Calu3 (cell line): ENCODE measurements around the gene PTPRE. TPM values are rescaled to one million over a fixed set of nuclear protein-coding genes. Genes with fewer than 3 reads are reported as not detected.
A peak's percentile ranks its signal among the peaks of the same experiment; 100 is the strongest.

Source experiments
- BruUV-seq: library from RNA; stranded (reverse); fragments of 400-500 nt; replicated peaks from 2 replicates; lab custom pipeline; 2021; lab: Mats Ljungman, UMichigan
- CTCF ChIA-PET: fragments of 300-600 bp; sonication (Branson Sonifier 250); formaldehyde crosslinking; loops from one replicate; lab custom pipeline; 2022; ENCODE audit warnings: antibody characterized with exemption; lab: Charles Lee
- DNase-seq: peaks from one replicate; pipeline ENCODE4 v3.0.0; 2022
- H3K27ac Mint-ChIP-seq: one replicate; pipeline ENCODE4 v1.8.0; 2022; ENCODE audit warnings: mixed read lengths; ENCODE audit not compliant: unreplicated experiment
- H3K27me3 Mint-ChIP-seq: one replicate; pipeline ENCODE4 v1.8.0; 2022; ENCODE audit warnings: mixed read lengths; ENCODE audit not compliant: unreplicated experiment
- H3K36me3 Mint-ChIP-seq: one replicate; pipeline ENCODE4 v1.8.0; 2022; ENCODE audit warnings: mild to moderate bottlenecking, moderate library complexity, mixed read lengths; ENCODE audit not compliant: insufficient read depth, unreplicated experiment
- H3K4me1 Mint-ChIP-seq: one replicate; pipeline ENCODE4 v1.8.0; 2022; ENCODE audit warnings: mild to moderate bottlenecking, low read depth, mixed read lengths; ENCODE audit not compliant: unreplicated experiment
- H3K4me3 Mint-ChIP-seq: one replicate; pipeline ENCODE4 v1.8.0; 2022; ENCODE audit warnings: mild to moderate bottlenecking, low read depth, moderate library complexity, mixed read lengths; ENCODE audit not compliant: unreplicated experiment
- H3K9me3 Mint-ChIP-seq: one replicate; pipeline ENCODE4 v1.8.0; 2022; ENCODE audit warnings: low read depth, mixed read lengths; ENCODE audit not compliant: unreplicated experiment
- intact Hi-C: fragments of 100-400 bp; cut with micrococcal nuclease; formaldehyde crosslinking; loops from one replicate; pipeline ENCODE4 v1.10.0; 2022; ENCODE audit not compliant: unreplicated experiment
- total RNA-seq: library from RNA; stranded (reverse); gene quantifications from 2 replicates; pipeline ENCODE4 v1.2.3, GENCODE V29; 2022
- TF ChIP-seq, protein P1 (sequence below): fragments of 200-600 bp; IDR thresholded peaks from one replicate; pipeline ENCODE4 v1.8.0; 2022; ENCODE audit warnings: antibody characterized with exemption; ENCODE audit not compliant: unreplicated experiment

The PTPRE gene
- total RNA-seq, 1 experiment from 2014 or later: 7.6 TPM

DNA sequence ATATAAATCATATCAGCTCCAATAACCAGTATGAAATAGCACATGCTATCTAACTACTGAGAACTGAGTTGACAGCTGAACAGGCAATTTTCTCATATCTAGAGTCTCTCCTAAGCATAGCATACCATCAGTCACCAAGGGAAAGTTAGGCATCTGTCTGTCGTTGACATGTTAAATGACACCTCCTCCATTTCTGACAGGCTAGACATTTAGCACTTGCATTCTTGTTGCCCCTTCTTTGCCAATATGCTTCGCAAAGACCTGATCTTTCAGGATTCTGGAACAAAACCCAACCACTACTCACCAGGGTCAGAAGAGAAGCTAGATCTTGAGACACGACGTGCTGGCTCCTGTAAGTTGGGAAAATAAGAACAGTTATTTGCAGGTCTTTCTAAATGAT, 209.3 kb downstream of the PTPRE start:
- CTCF ChIA-PET: no interaction called here
- Mint-ChIP-seq H3K36me3 (peaks cover 15% of the 10 kb centered on the region), H3K27ac (no peak overlapping the region), H3K27me3 (no peaks in the 10 kb centered on the region), H3K9me3 (no peaks in the 10 kb centered on the region), H3K4me3 (no peak overlapping the region), H3K4me1 (peaks cover 9% of the 10 kb centered on the region)
- DNase-seq: no peak
- TF ChIP-seq, protein P1, sequence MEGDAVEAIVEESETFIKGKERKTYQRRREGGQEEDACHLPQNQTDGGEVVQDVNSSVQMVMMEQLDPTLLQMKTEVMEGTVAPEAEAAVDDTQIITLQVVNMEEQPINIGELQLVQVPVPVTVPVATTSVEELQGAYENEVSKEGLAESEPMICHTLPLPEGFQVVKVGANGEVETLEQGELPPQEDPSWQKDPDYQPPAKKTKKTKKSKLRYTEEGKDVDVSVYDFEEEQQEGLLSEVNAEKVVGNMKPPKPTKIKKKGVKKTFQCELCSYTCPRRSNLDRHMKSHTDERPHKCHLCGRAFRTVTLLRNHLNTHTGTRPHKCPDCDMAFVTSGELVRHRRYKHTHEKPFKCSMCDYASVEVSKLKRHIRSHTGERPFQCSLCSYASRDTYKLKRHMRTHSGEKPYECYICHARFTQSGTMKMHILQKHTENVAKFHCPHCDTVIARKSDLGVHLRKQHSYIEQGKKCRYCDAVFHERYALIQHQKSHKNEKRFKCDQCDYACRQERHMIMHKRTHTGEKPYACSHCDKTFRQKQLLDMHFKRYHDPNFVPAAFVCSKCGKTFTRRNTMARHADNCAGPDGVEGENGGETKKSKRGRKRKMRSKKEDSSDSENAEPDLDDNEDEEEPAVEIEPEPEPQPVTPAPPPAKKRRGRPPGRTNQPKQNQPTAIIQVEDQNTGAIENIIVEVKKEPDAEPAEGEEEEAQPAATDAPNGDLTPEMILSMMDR: no peak
- no TSS peak for BruUV-seq
- intact Hi-C loops: no loop called here

DNA sequence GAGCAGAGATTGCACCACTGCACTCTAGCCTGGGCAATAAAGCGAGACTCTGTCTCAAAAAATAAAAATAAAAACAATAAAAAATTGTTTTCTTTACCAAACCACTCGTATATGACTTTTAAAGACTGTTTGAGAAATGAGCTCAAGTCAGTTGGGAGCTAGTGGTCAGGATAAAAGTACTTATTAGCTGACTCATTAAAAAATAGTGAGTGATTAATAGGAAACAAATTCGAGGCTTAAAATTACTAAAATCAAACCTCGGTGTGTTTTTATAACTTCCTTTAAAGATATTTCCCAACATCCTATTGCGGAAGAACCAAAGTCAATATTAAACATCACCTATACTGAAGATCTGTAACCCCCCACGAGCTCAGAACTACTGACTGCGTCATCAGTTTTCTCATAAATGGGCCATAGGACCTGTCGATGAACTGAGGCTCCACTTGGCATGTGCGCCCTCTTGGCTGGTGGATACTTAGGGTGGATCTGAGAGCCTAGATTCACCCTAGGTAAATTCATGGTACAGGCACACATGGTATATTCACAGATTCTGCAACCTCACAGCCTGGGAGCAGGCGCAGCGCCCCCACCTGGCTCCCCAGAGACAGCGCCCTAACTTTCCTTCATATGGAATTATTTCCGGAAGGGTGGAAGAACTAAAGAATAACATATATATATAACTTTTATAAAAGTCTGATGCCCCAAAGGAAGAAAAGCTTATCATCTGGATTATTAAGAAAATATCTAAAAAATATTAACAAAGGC, 210.1 kb downstream of the PTPRE start:
- no TSS peak for BruUV-seq
- Mint-ChIP-seq H3K36me3 (peaks cover 15% of the 10 kb centered on the region), H3K4me3 (no peak overlapping the region), H3K4me1 (peaks cover 9% of the 10 kb centered on the region), H3K9me3 (no peaks in the 10 kb centered on the region), H3K27me3 (no peaks in the 10 kb centered on the region), H3K27ac (no peak overlapping the region)
- intact Hi-C loops: no loop called here
- CTCF ChIA-PET: no interaction called here
- TF ChIP-seq, protein P1: no peak
- no peak for DNase-seq

DNA sequence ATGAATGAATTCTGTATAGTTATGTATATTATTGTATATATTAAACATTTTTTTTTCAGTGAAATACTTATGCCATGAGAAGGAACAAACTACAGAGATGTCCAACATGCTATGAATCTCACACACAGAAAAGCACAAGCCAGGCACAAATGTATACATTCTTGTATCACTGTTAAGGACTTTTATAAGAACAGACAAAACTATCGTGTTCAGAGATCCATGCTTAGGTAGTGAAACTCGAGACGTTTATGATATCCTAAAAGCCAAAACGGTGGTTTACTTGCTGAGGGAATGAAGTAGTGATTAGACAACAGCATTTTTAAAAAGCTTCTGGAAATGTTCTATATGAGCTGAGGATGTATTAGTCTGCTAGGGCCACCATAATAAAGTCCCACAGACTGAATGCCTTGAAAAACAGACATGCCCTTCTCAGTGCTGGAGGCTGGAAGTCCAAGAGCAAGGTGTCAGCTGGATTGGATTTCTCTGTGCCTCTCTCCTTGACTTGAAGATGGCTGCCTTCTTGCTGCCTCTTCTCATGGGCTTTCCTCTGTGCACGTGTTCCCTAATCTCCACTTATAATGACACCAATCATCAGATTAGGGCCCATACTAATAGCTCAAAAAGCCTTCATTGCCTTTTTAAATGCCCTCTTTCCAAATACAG, 215.0 kb downstream of the PTPRE start:
- TF ChIP-seq, protein P1: no peak
- Mint-ChIP-seq H3K27me3 (no peaks in the 10 kb centered on the region), H3K4me3 (no peak overlapping the region), H3K9me3 (no peaks in the 10 kb centered on the region), H3K4me1 (peaks cover 9% of the 10 kb centered on the region), H3K27ac (no peak overlapping the region), H3K36me3 (peaks cover 41% of the 10 kb centered on the region)
- CTCF ChIA-PET: interaction anchor here (0.8 kb wide), 1 partner anchor 240 kb away, joined by 3 read pairs; no protein-coding TSS in a partner anchor
- intact Hi-C loops: no loop called here
- BruUV-seq: no TSS peak
- DNase-seq: no peak

DNA sequence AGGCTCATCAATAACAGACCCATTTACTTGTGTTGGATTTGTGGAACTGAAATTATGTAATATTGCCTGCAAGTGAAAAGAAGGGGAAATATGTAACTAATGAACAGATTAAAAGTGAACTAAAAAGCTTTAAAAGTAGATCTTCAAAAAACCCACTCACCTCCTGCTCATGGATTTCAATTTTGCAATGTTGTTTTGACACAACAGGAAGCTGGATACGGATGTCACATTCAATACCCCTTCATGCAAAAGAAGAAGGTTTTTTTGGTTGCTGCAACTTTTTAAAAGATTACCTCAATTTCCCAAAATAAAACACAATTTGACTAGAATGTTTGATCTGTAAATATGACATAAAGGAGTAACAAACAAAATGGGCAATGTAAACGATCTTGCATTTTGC, 216.0 kb downstream of the PTPRE start:
- Mint-ChIP-seq H3K27me3 (no peaks in the 10 kb centered on the region), H3K36me3 (peaks cover 46% of the 10 kb centered on the region), H3K4me3 (peak overlapping the region; percentile 76), H3K4me1 (peaks cover 9% of the 10 kb centered on the region), H3K9me3 (no peaks in the 10 kb centered on the region), H3K27ac (no peak overlapping the region)
- DNase-seq: no peak
- CTCF ChIA-PET: no interaction called here
- TF ChIP-seq, protein P1: no peak
- no TSS peak for BruUV-seq
- intact Hi-C loops: no loop called here
